ENCODE data around the gene THBS1. TPM values are rescaled to one million over a fixed set of nuclear protein-coding genes. Genes with fewer than 3 reads are reported as not detected.

The THBS1 gene
- total RNA-seq, 4 donors from 2014 or later = 82.0 to 396 (median 89.6) TPM

DNA sequence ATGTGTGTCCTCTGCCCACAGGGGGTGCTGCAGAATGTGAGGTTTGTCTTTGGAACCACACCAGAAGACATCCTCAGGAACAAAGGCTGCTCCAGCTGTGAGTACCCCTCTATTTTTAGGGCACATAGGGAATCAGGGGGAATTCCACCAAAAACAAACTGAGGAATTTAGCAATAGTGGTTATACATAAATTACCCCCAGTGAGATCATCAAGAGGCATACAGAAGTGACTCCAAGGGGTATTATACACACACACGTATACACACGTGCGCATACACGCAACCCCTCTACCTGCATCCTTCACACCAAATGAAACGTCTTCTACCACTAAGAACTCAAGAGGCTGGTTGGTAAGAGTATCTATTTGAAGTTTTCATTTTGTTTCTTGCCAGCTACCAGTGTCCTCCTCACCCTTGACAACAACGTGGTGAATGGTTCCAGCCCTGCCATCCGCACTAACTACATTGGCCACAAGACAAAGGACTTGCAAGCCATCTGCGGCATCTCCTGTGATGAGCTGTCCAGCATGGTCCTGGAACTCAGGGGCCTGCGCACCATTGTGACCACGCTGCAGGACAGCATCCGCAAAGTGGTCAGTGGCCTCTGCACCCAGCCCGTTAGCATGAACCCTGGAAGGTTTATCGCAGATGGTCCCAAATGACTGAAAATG is 2.9 kb downstream of the THBS1 start:
- H3K4me3 ChIP-seq = peak overlapping the region; percentile 61

DNA sequence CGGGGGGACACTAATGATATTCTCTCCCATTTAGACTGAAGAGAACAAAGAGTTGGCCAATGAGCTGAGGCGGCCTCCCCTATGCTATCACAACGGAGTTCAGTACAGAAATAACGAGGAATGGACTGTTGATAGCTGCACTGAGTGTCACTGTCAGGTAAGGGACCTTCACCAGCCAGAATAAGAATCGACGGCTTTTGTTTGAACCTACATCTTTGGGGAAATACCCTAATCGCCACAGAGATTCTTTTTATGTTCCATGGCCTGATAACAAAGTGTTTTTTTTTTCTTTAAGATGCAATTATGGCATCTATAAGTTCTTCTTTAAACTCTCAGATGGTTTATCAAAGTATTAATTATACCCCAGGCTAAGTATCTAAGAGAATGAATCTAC is 3.4 kb downstream of the THBS1 start:
- Histone ChIP-seq H3K27me3 (no peaks in the 10 kb centered on the region), H3K36me3 (peaks cover 59% of the 10 kb centered on the region), H3K27ac (no peak overlapping the region), H3K9me3 (no peaks in the 10 kb centered on the region), H3K4me3 (peak overlapping the region; percentile 61), H3K4me1 (peaks cover 61% of the 10 kb centered on the region)
- TF ChIP-seq, protein P1, sequence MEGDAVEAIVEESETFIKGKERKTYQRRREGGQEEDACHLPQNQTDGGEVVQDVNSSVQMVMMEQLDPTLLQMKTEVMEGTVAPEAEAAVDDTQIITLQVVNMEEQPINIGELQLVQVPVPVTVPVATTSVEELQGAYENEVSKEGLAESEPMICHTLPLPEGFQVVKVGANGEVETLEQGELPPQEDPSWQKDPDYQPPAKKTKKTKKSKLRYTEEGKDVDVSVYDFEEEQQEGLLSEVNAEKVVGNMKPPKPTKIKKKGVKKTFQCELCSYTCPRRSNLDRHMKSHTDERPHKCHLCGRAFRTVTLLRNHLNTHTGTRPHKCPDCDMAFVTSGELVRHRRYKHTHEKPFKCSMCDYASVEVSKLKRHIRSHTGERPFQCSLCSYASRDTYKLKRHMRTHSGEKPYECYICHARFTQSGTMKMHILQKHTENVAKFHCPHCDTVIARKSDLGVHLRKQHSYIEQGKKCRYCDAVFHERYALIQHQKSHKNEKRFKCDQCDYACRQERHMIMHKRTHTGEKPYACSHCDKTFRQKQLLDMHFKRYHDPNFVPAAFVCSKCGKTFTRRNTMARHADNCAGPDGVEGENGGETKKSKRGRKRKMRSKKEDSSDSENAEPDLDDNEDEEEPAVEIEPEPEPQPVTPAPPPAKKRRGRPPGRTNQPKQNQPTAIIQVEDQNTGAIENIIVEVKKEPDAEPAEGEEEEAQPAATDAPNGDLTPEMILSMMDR (IDR thresholded peaks at IDR 0.05) = no peak
- TF ChIP-seq EP300 (IDR thresholded peaks at IDR 0.05) (no peak), POLR2A (IDR thresholded peaks at IDR 0.05) (no peak), POLR2AphosphoS5 (IDR thresholded peaks at IDR 0.05) (no peak)
- DNase-seq (ENCODE audit: low spot score in 2 of 2) = no peak
- WGBS = 74% methylated on average over 7 of the region's 7 CpGs

More for the DNA sequence above, 2.9 kb downstream of the THBS1 start:
- DNase-seq (ENCODE audit: low spot score in 2 of 2) = no peak
- Histone ChIP-seq H3K36me3 (peaks cover 54% of the 10 kb centered on the region), H3K4me1 (peaks cover 66% of the 10 kb centered on the region), H3K27me3 (no peaks in the 10 kb centered on the region), H3K27ac (no peak overlapping the region), H3K9me3 (no peaks in the 10 kb centered on the region)
- WGBS = 71% methylated on average over 13 of the region's 13 CpGs
- TF ChIP-seq, protein P1 (IDR thresholded peaks at IDR 0.05) = no peak

DNA sequence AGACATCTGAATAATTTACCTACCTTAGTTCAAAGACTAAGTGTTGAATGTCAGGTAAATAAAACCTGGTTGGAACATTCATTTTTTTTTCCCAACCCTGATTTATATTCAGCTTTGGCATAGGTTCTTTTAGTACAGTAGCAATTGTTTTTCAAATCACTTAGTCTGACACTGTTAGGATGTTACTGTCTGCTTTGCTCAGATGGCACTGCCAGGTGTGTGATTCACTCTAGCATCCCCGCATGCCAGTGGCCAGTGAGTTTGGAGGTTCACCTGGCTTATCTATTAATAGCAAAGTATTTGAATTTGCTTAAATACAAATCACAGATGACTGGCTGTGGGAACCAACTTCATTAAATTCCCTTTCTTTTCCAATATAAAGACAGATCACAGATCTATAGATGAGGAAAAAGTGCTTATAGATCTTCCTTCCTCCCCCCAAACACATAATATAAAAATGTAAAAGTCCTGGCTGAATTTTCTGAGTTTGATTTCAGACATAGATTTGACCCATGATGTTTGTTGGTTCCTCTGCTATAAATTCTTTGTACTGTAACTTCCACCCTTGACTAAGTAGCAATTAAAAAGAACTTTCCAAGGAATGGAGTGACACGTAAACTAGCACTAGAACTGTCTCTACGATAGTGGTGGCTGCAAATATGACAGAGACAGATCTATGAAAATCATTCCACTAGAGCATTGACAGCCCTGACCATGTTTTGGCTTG is 3.9 kb downstream of the THBS1 start:
- H3K36me3 ChIP-seq = peaks cover 65% of the 10 kb centered on the region
- H3K27me3 ChIP-seq = no peaks in the 10 kb centered on the region
- no peak for TF ChIP-seq POLR2AphosphoS5 (IDR thresholded peaks at IDR 0.05)
- DNase-seq (ENCODE audit: low spot score in 2 of 2) = no peak
- H3K4me1 ChIP-seq = peaks cover 55% of the 10 kb centered on the region
- peak overlapping the region; percentile 61 for H3K4me3 ChIP-seq
- no peak overlapping the region for H3K27ac ChIP-seq
- no peaks in the 10 kb centered on the region for H3K9me3 ChIP-seq
- 60% methylated on average over 3 of the region's 3 CpGs for WGBS

DNA sequence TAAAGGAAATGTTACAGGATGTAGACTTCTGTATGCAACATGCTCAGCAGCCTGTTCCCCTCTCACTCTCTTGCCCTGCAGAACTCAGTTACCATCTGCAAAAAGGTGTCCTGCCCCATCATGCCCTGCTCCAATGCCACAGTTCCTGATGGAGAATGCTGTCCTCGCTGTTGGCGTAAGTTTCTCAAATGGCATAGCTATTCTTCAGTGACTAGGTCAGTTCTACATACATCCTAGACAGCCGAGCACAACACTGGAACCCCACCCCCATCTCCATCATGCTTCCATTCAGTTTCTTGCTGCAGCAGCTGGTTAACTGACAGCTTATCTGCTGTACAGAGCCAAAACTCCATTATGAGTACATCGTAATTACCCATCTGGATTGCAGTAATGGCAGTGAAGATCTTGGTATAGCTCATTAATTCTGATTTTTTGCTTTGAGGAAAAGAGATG is 4.5 kb downstream of the THBS1 start:
- H3K4me3 ChIP-seq = peak overlapping the region; percentile 22
- H3K27me3 ChIP-seq = no peaks in the 10 kb centered on the region
- DNase-seq (ENCODE audit: low spot score in 2 of 2) = no peak
- H3K27ac ChIP-seq = no peak overlapping the region
- WGBS = 89% methylated on average over 4 of the region's 4 CpGs
- TF ChIP-seq POLR2A (IDR thresholded peaks at IDR 0.05) (no peak), POLR2AphosphoS5 (IDR thresholded peaks at IDR 0.05) (no peak), EP300 (IDR thresholded peaks at IDR 0.05) (no peak)
- TF ChIP-seq, protein P1 (IDR thresholded peaks at IDR 0.05) = no peak
- peaks cover 51% of the 10 kb centered on the region for H3K4me1 ChIP-seq
- no peaks in the 10 kb centered on the region for H3K9me3 ChIP-seq
- H3K36me3 ChIP-seq = peaks cover 70% of the 10 kb centered on the region

DNA sequence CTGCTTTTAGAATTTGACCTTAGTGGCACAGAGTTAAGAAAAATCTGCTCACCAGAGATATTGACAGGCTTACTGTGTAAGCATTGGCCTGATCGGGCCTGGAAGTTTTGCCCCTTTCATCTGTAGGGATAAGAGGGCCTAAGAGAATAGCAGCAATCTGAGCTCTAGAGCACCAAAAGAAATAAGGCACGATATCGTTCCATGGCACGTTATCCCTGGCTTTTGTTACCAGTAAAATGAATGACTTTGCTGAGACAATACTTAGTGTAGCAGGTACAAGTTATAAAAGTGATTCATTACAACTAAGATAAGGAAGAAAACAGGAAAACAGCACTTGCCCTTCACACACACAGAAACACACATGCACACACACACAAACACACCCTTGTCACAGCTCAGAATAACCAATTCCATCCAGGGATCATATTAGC is 5.0 kb downstream of the THBS1 start:
- WGBS = 58% methylated on average over 4 of the region's 4 CpGs
- Histone ChIP-seq H3K4me1 (peaks cover 46% of the 10 kb centered on the region), H3K36me3 (peaks cover 74% of the 10 kb centered on the region), H3K9me3 (no peaks in the 10 kb centered on the region), H3K27ac (no peak overlapping the region), H3K27me3 (no peaks in the 10 kb centered on the region), H3K4me3 (peak overlapping the region; percentile 22)
- TF ChIP-seq POLR2A (IDR thresholded peaks at IDR 0.05) (no peak), POLR2AphosphoS5 (IDR thresholded peaks at IDR 0.05) (no peak), EP300 (IDR thresholded peaks at IDR 0.05) (no peak)
- TF ChIP-seq, protein P1 (IDR thresholded peaks at IDR 0.05) = no peak
- no peak for DNase-seq (ENCODE audit: low spot score in 2 of 2)

Measured in suprapubic skin (tissue), 4 donors.